C4-2B (cell line): Measurements from ENCODE around the gene CD37.

Experiments used
- ZFX ChIP-seq: fragments of 450-650 bp; IDR thresholded peaks from 2 replicates; pipeline ENCODE4 v1.6.1; 2017
- TF ChIP-seq, protein P1 (sequence below): fragments of 450-650 bp; conservative IDR thresholded peaks from 2 replicates; pipeline ENCODE4 v1.5.1; 2017; ENCODE audit warnings: mild to moderate bottlenecking

DNA sequence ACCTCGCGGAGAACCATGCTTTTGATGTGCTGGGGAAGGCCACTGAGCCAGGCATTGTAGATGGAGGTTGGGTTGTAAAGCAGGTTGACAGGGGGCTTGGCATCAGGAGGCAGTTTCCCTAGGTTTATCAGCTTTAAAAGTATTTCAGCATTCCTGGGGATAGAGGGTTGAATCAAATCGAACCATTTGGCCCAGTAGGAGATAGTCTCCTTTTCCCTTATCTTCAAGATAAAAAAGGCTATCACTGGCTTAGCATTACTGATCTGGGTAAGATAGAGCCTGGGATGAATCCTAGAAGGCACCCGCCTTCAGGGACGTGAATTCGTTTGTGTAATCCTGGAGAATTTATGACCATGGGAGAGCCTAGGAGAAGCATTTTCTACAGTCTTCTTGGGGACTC lies 40.8 kb upstream of the CD37 start:
- TF ChIP-seq, protein P1, sequence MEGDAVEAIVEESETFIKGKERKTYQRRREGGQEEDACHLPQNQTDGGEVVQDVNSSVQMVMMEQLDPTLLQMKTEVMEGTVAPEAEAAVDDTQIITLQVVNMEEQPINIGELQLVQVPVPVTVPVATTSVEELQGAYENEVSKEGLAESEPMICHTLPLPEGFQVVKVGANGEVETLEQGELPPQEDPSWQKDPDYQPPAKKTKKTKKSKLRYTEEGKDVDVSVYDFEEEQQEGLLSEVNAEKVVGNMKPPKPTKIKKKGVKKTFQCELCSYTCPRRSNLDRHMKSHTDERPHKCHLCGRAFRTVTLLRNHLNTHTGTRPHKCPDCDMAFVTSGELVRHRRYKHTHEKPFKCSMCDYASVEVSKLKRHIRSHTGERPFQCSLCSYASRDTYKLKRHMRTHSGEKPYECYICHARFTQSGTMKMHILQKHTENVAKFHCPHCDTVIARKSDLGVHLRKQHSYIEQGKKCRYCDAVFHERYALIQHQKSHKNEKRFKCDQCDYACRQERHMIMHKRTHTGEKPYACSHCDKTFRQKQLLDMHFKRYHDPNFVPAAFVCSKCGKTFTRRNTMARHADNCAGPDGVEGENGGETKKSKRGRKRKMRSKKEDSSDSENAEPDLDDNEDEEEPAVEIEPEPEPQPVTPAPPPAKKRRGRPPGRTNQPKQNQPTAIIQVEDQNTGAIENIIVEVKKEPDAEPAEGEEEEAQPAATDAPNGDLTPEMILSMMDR = no peak
- no peak for TF ChIP-seq ZFX
